Coronary artery (tissue), 2 donors: ENCODE data around the gene P4HTM.

Experiments
- DNase-seq: peaks from one replicate; pipeline ENCODE4 v3.0.0-alpha.2; 2017; ENCODE audit warnings: low spot score
- H3K27ac ChIP-seq, 2 donors: fragments of 200-600 bp; sonication (generic); one replicate each; pipeline ENCODE4 v1.5.1; 2016 to 2019
- H3K4me3 ChIP-seq: fragments of 200-600 bp; sonication (generic); 2 replicates; pipeline ENCODE4 v1.5.1; 2016; ENCODE audit warnings: mild to moderate bottlenecking, moderate library complexity
- TF ChIP-seq, protein P1 (sequence below): fragments of 200-600 bp; sonication (generic); IDR thresholded peaks from one replicate; pipeline ENCODE4 v1.5.1; 2019; ENCODE audit warnings: antibody characterized with exemption

Gene P4HTM

GRCh38 chr3:48966876-48967361, 23.1 kb upstream of the P4HTM start:
- no peak for DNase-seq
- TF ChIP-seq, protein P1, sequence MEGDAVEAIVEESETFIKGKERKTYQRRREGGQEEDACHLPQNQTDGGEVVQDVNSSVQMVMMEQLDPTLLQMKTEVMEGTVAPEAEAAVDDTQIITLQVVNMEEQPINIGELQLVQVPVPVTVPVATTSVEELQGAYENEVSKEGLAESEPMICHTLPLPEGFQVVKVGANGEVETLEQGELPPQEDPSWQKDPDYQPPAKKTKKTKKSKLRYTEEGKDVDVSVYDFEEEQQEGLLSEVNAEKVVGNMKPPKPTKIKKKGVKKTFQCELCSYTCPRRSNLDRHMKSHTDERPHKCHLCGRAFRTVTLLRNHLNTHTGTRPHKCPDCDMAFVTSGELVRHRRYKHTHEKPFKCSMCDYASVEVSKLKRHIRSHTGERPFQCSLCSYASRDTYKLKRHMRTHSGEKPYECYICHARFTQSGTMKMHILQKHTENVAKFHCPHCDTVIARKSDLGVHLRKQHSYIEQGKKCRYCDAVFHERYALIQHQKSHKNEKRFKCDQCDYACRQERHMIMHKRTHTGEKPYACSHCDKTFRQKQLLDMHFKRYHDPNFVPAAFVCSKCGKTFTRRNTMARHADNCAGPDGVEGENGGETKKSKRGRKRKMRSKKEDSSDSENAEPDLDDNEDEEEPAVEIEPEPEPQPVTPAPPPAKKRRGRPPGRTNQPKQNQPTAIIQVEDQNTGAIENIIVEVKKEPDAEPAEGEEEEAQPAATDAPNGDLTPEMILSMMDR = no peak
- Histone ChIP-seq H3K27ac (no peak overlapping the region), H3K4me3 (no peak overlapping the region)

DNA sequence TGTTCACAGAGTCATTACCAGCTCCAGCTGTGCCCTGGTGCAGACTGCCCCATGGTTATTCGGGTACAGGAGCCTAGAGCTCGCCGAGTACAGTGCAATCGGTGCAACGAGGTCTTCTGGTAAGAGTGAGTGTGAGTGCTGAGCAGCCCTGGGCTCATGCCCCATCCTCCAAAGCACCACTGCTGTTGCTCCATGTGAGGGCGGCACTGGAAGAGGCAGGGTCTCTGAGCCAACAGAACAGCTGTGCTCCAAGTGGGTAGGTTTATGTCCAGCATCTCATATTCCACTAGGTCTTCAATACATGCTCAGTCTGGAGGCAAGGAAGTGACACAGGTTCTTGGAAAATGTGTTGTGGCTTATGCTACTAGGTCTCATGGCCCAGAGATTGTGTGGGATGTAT, 19.5 kb upstream of the P4HTM start:
- no peak for DNase-seq
- H3K4me3 ChIP-seq = no peak overlapping the region
- no peak overlapping the region for H3K27ac ChIP-seq
- TF ChIP-seq, protein P1 = no peak

DNA sequence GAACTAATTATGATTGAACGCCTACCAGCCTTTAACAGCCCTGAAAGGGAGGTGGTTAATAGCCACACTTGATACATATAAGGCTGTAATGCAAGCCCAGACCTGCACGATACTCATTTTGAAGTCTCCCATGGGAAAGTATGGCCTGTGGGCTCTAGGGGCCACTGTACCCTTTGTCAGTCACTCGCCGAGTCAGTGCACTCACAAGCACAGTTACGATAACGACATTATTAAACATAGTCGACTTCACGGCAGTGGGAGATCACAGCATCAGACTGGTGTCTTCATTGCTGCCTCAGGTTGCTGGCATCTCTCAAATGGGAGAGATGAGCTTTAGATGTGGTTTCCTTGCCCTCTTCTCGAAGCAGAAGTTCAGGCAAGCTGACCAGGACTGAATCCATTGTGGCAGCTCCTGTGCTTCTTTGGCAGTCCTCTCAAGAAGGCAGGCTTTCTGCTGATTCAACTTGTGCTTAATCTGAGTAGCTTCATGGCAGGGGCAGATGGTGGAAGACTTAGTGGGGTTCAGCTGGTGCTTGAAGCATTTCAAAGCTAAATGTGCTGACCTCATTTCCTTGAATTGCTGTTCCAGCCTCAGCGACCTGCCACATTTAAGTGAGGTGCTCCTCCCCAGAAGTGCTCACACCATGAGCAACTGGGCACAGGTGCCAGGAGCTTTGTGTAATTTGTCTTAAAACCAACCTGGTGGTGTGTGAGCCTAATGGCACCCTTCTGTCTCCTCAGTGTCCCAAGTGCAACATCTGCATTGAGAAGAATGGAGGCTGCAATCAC, 15.8 kb upstream of the P4HTM start:
- Histone ChIP-seq H3K27ac (no peak overlapping the region), H3K4me3 (no peak overlapping the region)
- DNase-seq = no peak
- TF ChIP-seq, protein P1 = no peak

DNA sequence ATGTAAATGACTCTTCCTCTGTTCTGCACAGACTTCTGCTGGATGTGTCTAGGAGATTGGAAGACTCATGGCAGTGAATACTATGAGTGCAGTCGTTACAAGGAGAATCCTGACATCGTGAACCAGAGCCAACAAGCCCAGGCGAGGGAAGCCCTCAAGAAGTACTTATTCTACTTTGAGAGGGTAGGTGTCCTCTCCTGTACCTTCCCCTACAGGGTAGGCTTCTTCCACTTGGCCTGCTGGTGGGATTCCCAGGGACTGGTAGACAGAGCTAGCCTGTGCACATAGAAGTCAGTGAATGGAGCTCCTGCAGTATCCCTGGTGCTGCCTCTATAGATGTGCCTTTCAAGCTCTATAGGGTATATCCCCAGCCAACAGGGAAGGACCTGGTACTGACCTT, 10.6 kb upstream of the P4HTM start:
- TF ChIP-seq, protein P1 = no peak
- no peak for DNase-seq
- Histone ChIP-seq H3K27ac (no peak overlapping the region), H3K4me3 (no peak overlapping the region)

GRCh38 chr3:48980295-48980694, 9.7 kb upstream of the P4HTM start:
- TF ChIP-seq, protein P1 = no peak
- no peak for DNase-seq
- Histone ChIP-seq H3K27ac (no peak overlapping the region), H3K4me3 (no peak overlapping the region)

GRCh38 chr3:48982016-48982415, 8.0 kb upstream of the P4HTM start:
- Histone ChIP-seq H3K27ac (no peak overlapping the region), H3K4me3 (no peak overlapping the region)
- TF ChIP-seq, protein P1 = no peak
- DNase-seq = no peak

DNA sequence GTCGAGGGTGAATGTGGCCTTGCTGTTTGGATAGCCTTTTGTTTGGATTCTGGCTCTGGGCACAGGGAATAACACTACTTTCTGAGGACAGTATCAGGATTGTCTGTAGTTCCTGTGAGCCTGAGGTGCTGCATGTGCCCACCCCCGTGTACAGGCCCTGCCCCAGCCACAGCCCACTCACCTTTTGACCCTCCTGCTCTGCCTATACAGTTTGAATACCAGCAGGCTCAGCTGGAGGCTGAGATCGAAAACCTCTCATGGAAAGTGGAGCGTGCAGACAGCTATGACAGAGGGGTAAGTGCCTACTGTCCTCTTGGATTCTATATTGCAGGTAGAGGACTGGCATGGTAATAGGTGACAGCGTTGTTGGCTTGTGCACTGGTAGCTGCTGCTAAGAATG, 7.4 kb upstream of the P4HTM start:
- Histone ChIP-seq H3K4me3 (no peak overlapping the region), H3K27ac (no peak overlapping the region)
- DNase-seq = no peak
- TF ChIP-seq, protein P1 = no peak
